Measurements from ENCODE around the gene GLIPR2. TPM values are rescaled to one million over a fixed set of nuclear protein-coding genes. Genes with fewer than 3 reads are reported as not detected.

GLIPR2 gene
- total RNA-seq, 1 experiment from 2014 or later: 0.75 TPM

DNA sequence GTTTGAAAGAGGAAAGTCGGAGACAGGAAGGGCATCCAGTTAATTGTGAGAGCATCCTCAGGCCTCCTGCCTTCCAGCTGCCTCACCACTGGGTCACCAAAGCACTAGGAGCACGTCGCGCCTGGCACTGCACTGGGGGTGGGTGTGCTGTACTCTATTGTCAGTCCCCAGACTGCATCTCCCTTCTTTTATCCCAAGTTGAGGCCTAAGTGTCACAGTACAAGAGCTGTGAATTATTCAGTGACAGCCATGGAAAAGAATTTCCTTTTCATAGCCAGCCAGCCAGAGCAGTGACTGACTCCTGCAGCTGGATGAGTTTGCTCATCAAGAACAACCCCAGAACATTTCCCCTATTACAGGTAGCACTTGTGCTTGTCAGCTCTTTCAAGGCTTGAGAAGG lies 70.5 kb downstream of the GLIPR2 start:
- no peak for DNase-seq
- Histone ChIP-seq H3K4me2 (ENCODE audit: low read depth, low read length, poor library complexity, severe bottlenecking) (no peak overlapping the region), H3K4me3 (ENCODE audit: low read length) (no peak overlapping the region), H3K9ac (ENCODE audit: low read length) (no peak overlapping the region), H3K4me1 (ENCODE audit: low read length) (no peaks in the 10 kb centered on the region), H3K27ac (ENCODE audit: low read length) (no peak overlapping the region), H4K20me1 (ENCODE audit: insufficient read depth, low read depth, low read length) (peaks cover 44% of the 10 kb centered on the region), H3K36me3 (ENCODE audit: insufficient read depth, low read length) (peaks cover 49% of the 10 kb centered on the region), H3K79me2 (ENCODE audit: low read length) (peaks cover 86% of the 10 kb centered on the region), H2AFZ (ENCODE audit: low read length) (no peak overlapping the region), H3K9me3 (ENCODE audit: low read length) (no peaks in the 10 kb centered on the region), H3K27me3 (ENCODE audit: low read length) (no peaks in the 10 kb centered on the region), H3K9me2 (replicated peaks; ENCODE audit: insufficient read depth, low read length) (no peaks in the 10 kb centered on the region)

DNA sequence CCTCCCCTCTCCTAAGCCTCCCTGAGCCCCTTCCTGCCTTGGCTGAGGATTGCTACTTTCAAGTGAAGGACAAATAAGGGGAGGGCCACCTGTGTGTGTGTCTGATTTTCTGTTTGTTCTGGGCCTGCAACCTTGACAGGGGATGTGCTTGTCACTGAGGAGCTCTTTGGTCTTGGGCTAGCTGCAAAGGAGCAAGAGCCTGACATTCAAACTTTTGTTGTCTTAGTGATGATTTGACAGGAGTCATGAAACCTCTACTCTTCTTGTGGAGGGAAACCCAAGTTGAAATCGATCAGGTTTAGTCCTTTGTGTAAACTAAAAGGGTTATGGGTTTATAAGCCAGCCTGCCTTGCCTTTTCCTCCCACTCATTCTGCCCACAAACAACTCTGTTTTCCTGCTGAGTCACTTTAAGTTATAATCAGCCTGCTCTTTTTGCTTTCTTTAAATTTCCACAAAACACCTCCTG lies 71.0 kb downstream of the GLIPR2 start:
- Histone ChIP-seq H2AFZ (ENCODE audit: low read length) (no peak overlapping the region), H3K36me3 (ENCODE audit: insufficient read depth, low read length) (peaks cover 52% of the 10 kb centered on the region; the same call in 1 of the 2 replicates), H3K4me2 (ENCODE audit: low read depth, low read length, poor library complexity, severe bottlenecking) (no peak overlapping the region), H3K9ac (ENCODE audit: low read length) (no peak overlapping the region), H3K9me2 (replicated peaks; ENCODE audit: insufficient read depth, low read length) (no peaks in the 10 kb centered on the region), H3K4me3 (ENCODE audit: low read length) (no peak overlapping the region), H3K4me1 (ENCODE audit: low read length) (no peaks in the 10 kb centered on the region), H3K27me3 (ENCODE audit: low read length) (no peaks in the 10 kb centered on the region), H3K27ac (ENCODE audit: low read length) (no peak overlapping the region), H3K79me2 (ENCODE audit: low read length) (peaks cover 88% of the 10 kb centered on the region), H3K9me3 (ENCODE audit: low read length) (no peaks in the 10 kb centered on the region), H4K20me1 (ENCODE audit: insufficient read depth, low read depth, low read length) (peaks cover 47% of the 10 kb centered on the region)
- DNase-seq: no peak

DNA sequence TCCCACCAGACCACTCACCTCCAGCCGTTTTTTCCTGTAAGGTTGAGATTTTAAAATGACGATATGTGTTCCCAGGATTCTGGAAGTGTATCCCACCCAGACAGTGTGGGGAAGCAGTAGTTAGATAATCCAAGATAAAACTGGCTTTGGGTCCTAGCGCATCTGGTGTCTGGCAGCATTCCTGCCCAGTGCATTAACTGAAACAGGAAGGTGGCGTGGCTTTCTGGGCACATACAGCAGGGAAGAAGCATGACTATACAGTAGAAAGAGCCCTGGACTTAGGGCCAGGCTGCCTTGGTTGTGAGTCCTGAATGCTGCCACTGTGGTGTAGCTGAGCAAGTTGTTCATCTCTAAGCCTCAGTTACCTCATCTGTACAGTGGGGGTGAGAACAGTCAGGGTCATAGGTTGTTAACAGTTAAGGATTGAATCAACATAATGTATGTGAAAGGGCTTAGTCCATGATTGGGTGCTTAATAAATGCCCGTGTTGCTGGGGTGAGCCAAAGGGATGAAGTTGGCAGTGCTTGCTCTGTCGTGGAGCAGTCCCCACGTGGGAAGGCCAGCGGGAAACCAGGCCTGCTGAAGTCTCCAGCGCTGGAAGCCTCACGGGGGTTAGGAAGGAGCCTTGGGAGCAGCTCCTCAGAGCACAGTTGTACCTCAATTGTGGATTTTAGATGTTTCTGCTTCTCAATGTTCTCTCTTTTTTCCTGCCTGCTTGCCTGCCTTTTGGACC lies 72.2 kb downstream of the GLIPR2 start:
- Histone ChIP-seq H3K9ac (ENCODE audit: low read length) (no peak overlapping the region), H3K27me3 (ENCODE audit: low read length) (no peaks in the 10 kb centered on the region), H3K27ac (ENCODE audit: low read length) (no peak overlapping the region), H3K9me2 (replicated peaks; ENCODE audit: insufficient read depth, low read length) (no peaks in the 10 kb centered on the region), H2AFZ (ENCODE audit: low read length) (no peak overlapping the region), H3K4me3 (ENCODE audit: low read length) (no peak overlapping the region), H3K79me2 (ENCODE audit: low read length) (peaks cover 86% of the 10 kb centered on the region), H3K9me3 (ENCODE audit: low read length) (no peaks in the 10 kb centered on the region), H3K4me2 (ENCODE audit: low read depth, low read length, poor library complexity, severe bottlenecking) (no peak overlapping the region), H4K20me1 (ENCODE audit: insufficient read depth, low read depth, low read length) (peaks cover 44% of the 10 kb centered on the region), H3K36me3 (ENCODE audit: insufficient read depth, low read length) (peaks cover 49% of the 10 kb centered on the region; the same call in 1 of the 2 replicates), H3K4me1 (ENCODE audit: low read length) (no peaks in the 10 kb centered on the region)
- no peak for DNase-seq

DNA sequence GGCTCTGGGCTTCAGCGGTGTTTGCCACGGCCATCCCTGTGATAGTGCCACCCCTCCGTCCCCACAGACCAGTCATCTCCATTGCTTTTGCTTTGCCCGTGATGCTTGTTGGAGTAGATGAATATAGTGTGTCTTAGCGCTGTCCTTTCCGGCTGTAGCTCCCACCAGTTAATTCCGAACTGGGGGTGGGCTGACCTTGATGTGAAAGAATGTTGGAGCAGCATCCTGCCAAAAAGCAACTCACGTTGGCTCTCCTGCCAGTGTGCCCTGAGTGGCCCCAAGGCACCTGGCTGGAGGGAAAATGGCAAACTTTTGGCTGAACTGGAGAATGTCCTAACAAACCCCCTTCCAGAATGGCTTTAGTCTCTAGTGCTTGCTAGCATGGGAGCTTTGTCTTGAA lies 74.2 kb downstream of the GLIPR2 start:
- Histone ChIP-seq H3K4me2 (ENCODE audit: low read depth, low read length, poor library complexity, severe bottlenecking) (no peak overlapping the region), H2AFZ (ENCODE audit: low read length) (no peak overlapping the region), H3K9me3 (ENCODE audit: low read length) (no peaks in the 10 kb centered on the region), H3K9me2 (replicated peaks; ENCODE audit: insufficient read depth, low read length) (no peaks in the 10 kb centered on the region), H3K79me2 (ENCODE audit: low read length) (peaks cover 80% of the 10 kb centered on the region), H3K27me3 (ENCODE audit: low read length) (no peaks in the 10 kb centered on the region), H3K9ac (ENCODE audit: low read length) (no peak overlapping the region), H3K27ac (ENCODE audit: low read length) (no peak overlapping the region), H4K20me1 (ENCODE audit: insufficient read depth, low read depth, low read length) (peaks cover 46% of the 10 kb centered on the region), H3K4me3 (ENCODE audit: low read length) (no peak overlapping the region), H3K4me1 (ENCODE audit: low read length) (no peaks in the 10 kb centered on the region), H3K36me3 (ENCODE audit: insufficient read depth, low read length) (peaks cover 46% of the 10 kb centered on the region)
- no peak for DNase-seq

DNA sequence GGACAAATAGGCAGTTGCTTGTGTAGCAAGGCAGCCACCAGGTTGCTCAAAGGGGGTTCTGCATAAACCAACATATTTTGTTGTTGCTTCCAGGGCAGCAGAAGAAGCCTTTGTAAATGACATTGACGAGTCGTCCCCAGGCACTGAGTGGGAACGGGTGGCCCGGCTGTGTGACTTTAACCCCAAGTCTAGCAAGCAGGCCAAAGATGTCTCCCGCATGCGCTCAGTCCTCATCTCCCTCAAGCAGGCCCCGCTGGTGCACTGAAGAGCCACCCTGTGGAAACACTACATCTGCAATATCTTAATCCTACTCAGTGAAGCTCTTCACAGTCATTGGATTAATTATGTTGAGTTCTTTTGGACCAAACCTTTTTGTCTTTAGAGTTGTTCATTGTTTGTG lies 75.0 kb downstream of the GLIPR2 start:
- Histone ChIP-seq H3K27me3 (ENCODE audit: low read length) (no peaks in the 10 kb centered on the region), H3K9ac (ENCODE audit: low read length) (no peak overlapping the region), H3K27ac (ENCODE audit: low read length) (no peak overlapping the region), H3K9me2 (replicated peaks; ENCODE audit: insufficient read depth, low read length) (no peaks in the 10 kb centered on the region), H3K4me1 (ENCODE audit: low read length) (no peaks in the 10 kb centered on the region), H3K4me3 (ENCODE audit: low read length) (no peak overlapping the region), H4K20me1 (ENCODE audit: insufficient read depth, low read depth, low read length) (peaks cover 48% of the 10 kb centered on the region), H3K9me3 (ENCODE audit: low read length) (no peaks in the 10 kb centered on the region), H3K4me2 (ENCODE audit: low read depth, low read length, poor library complexity, severe bottlenecking) (no peak overlapping the region), H2AFZ (ENCODE audit: low read length) (no peak overlapping the region), H3K79me2 (ENCODE audit: low read length) (peaks cover 78% of the 10 kb centered on the region), H3K36me3 (ENCODE audit: insufficient read depth, low read length) (peaks cover 44% of the 10 kb centered on the region)
- DNase-seq: no peak

DNA sequence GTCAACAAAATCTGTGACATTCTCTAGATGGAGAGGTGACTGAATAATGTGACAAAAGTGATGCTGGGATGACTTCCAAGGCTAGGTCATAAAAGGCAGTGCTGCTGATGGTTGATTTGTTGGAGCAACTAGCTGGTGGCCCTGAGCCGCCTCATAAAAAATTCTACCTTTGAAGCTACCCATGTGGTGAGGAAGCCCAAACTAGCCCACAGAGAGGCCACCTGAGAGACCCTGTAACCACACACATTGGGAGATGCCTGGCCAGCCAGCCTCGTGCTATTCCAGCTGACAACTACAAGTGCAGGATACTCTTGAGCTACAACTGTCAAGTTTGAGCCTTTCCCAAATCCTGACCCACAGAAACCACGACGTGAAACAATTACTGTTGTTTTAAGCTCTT lies 76.9 kb downstream of the GLIPR2 start:
- no peak overlapping the region for H3K4me2 ChIP-seq (ENCODE audit: low read depth, low read length, poor library complexity, severe bottlenecking)
- H3K4me3 ChIP-seq (ENCODE audit: low read length): no peak overlapping the region
- no peak for DNase-seq
- peaks cover 40% of the 10 kb centered on the region for H3K36me3 ChIP-seq (ENCODE audit: insufficient read depth, low read length)
- H3K79me2 ChIP-seq (ENCODE audit: low read length): peaks cover 63% of the 10 kb centered on the region
- H3K27me3 ChIP-seq (ENCODE audit: low read length): no peaks in the 10 kb centered on the region
- no peaks in the 10 kb centered on the region for H3K4me1 ChIP-seq (ENCODE audit: low read length)
- H3K27ac ChIP-seq (ENCODE audit: low read length): no peak overlapping the region
- no peak overlapping the region for H2AFZ ChIP-seq (ENCODE audit: low read length)
- H3K9me3 ChIP-seq (ENCODE audit: low read length): no peaks in the 10 kb centered on the region
- H4K20me1 ChIP-seq (ENCODE audit: insufficient read depth, low read depth, low read length): peaks cover 40% of the 10 kb centered on the region
- H3K9ac ChIP-seq (ENCODE audit: low read length): no peak overlapping the region
- H3K9me2 ChIP-seq (replicated peaks; ENCODE audit: insufficient read depth, low read length): no peaks in the 10 kb centered on the region

Other genes with a start within 250 kb of the GLIPR2 start
- gene HRCT1, start 230.5 kb upstream of the GLIPR2 start, total RNA-seq (2014; rRNA removed; shearing (Covaris generic); ENCODE audit: low replicate concordance): not detected in 2 replicates
- gene SPAAR, start 227.2 kb upstream of the GLIPR2 start, total RNA-seq (2014; rRNA removed; shearing (Covaris generic); ENCODE audit: low replicate concordance): not detected in 2 replicates
- not detected in 2 replicates for gene OR2S2, start 178.6 kb upstream of the GLIPR2 start, total RNA-seq (2014; rRNA removed; shearing (Covaris generic); ENCODE audit: low replicate concordance)
- gene RECK, start 99.8 kb upstream of the GLIPR2 start, total RNA-seq (2014; rRNA removed; shearing (Covaris generic); ENCODE audit: low replicate concordance): 2.3 and 2.6 TPM in 2 replicates
- not detected in 2 replicates for gene CCIN, start 32.7 kb downstream of the GLIPR2 start, total RNA-seq (2014; rRNA removed; shearing (Covaris generic); ENCODE audit: low replicate concordance)
- 147 and 172 TPM in 2 replicates for gene CLTA, start 54.2 kb downstream of the GLIPR2 start, total RNA-seq (2014; rRNA removed; shearing (Covaris generic); ENCODE audit: low replicate concordance)
- gene GNE, start 121.7 kb downstream of the GLIPR2 start, total RNA-seq (2014; rRNA removed; shearing (Covaris generic); ENCODE audit: low replicate concordance): 14.8 and 17.2 TPM in 2 replicates